SJCRH30 (cell line): ENCODE results near the gene SERPINA5. TPM values are rescaled to one million over a fixed set of nuclear protein-coding genes. Genes with fewer than 3 reads are reported as not detected.
"Not testable (repeated sequence)": the region's sequence is repeated elsewhere in the genome, so short reads cannot be mapped to it uniquely, and the experiment has no call there.

Source experiments
- DNase-seq, 2 experiments: peaks; one replicate each; pipeline ENCODE4 v3.0.0-alpha.2; 2015 to 2020
- H3K27ac ChIP-seq: fragments of 250-450 bp; sonication (Bioruptor Pico); 2 replicates; pipeline ENCODE4 v1.5.1; 2020; ENCODE audit warnings: mild to moderate bottlenecking, moderate library complexity
- H3K27me3 ChIP-seq: fragments of 250-450 bp; sonication (Bioruptor Pico); 2 replicates; pipeline ENCODE4 v1.5.1; 2020; ENCODE audit warnings: mild to moderate bottlenecking, moderate library complexity
- H3K36me3 ChIP-seq: fragments of 250-450 bp; sonication (Bioruptor Pico); 2 replicates; pipeline ENCODE4 v1.5.1; 2020; ENCODE audit warnings: mild to moderate bottlenecking, moderate library complexity
- H3K4me1 ChIP-seq: fragments of 250-450 bp; sonication (Bioruptor Pico); 2 replicates; pipeline ENCODE4 v1.5.1; 2020; ENCODE audit warnings: mild to moderate bottlenecking, moderate library complexity
- H3K4me3 ChIP-seq: fragments of 250-450 bp; sonication (Bioruptor Pico); 2 replicates; pipeline ENCODE4 v1.5.1; 2020; ENCODE audit warnings: mild to moderate bottlenecking, moderate library complexity
- H3K9me3 ChIP-seq: fragments of 250-450 bp; sonication (Bioruptor Pico); replicated peaks from 2 replicates; pipeline ENCODE4 v1.5.1; 2020; ENCODE audit warnings: mild to moderate bottlenecking, moderate library complexity
- total RNA-seq: library from RNA; depleted of rRNA; stranded (reverse); fragments of >200 nt; shearing (Covaris generic); gene quantifications from 2 replicates; pipeline ENCODE4 v1.2.3, GENCODE V29; 2014

SERPINA5 gene
- total RNA-seq, 1 experiment from 2014 or later = 0.14 TPM

DNA sequence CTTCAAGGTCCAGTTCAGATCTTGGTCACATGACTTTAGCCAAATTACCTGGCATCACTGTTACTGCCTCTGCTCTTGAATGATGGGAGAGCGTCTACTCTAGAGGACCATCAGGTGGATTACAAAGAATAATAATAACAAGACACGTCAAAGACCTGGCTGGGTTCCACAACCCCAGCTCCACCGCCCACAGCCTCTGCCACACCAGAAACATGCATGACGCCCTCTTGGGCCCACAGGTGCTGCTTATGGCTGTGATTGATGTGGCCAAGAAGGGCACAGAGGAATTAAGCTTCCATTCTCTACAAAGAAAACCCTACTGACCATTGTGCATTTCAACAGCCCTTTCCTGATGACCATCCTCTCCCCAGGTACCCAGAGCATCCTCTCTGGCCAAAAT, 49.2 kb downstream of the SERPINA5 start:
- H3K4me1 ChIP-seq = no peaks in the 10 kb centered on the region
- no peaks in the 10 kb centered on the region for H3K36me3 ChIP-seq
- H3K27me3 ChIP-seq = no peaks in the 10 kb centered on the region
- no peak for DNase-seq
- no peak overlapping the region for H3K4me3 ChIP-seq
- H3K9me3 ChIP-seq = no peaks in the 10 kb centered on the region
- no peak overlapping the region for H3K27ac ChIP-seq

DNA sequence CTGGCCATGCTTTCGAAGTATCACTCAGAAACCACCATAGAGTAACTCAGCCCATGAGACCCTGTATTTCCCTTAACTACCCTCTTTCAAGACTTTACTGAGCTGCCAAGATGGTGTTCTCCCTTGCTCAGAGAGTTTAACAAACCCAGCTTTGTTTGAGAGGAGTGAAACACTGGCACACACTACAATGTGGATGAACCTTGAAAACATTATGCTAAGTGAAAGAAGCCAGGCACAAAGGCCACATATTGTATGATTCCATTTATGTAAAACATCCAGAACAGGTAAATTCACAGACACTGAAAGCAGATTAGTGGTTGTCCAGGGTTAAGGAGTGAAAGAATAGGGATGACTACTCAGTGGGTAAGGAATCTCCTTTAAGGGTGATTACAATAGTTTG, 49.8 kb downstream of the SERPINA5 start:
- Histone ChIP-seq H3K27me3 (no peaks in the 10 kb centered on the region), H3K27ac (no peak overlapping the region), H3K36me3 (no peaks in the 10 kb centered on the region), H3K4me1 (no peaks in the 10 kb centered on the region), H3K9me3 (no peaks in the 10 kb centered on the region), H3K4me3 (no peak overlapping the region)
- DNase-seq = no peak

- Histone ChIP-seq H3K27ac (no peak overlapping the region), H3K36me3 (no peaks in the 10 kb centered on the region), H3K9me3 (no peaks in the 10 kb centered on the region), H3K27me3 (no peaks in the 10 kb centered on the region), H3K4me3 (no peak overlapping the region), H3K4me1 (no peaks in the 10 kb centered on the region)
- no peak for DNase-seq
Observed at GRCh38 chr14:94631536-94632304, 50.5 kb downstream of the SERPINA5 start.

DNA sequence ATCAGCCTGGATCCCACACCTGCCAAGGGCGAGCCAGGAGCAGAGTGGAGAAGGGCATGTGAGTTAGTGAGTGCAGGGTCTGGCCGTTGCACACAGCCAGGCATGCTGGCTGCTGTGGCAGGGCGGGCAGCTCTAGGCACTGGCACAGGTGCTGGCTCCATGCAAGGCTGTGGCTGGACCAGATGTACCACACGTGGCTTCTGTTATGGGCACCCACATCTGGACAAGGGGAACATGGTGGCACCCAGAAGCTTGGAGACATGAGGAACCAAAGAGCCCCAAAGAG, 51.0 kb downstream of the SERPINA5 start:
- Histone ChIP-seq H3K9me3 (no peaks in the 10 kb centered on the region), H3K27ac (no peak overlapping the region), H3K27me3 (no peaks in the 10 kb centered on the region), H3K4me1 (no peaks in the 10 kb centered on the region), H3K36me3 (no peaks in the 10 kb centered on the region), H3K4me3 (no peak overlapping the region)
- DNase-seq = no peak

DNA sequence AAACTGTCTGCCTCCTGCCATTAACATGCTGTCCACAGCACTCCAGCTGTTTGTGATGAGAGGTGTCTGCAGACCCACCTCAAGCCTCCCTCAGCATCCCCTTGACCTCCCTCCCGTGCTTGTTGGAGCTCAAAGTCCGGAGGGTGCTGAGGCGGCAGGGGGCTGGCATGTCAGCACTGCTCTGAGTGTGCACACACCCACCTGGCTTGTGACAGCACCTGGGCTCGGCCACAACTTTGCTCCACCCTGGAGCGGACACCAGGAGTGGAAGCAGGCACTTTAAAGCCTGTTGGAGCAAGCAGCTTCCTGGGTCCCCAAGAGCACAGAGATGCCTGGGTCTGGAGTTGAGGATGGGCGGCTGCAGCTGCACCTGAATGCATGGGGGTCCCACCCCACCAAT, 51.9 kb downstream of the SERPINA5 start:
- Histone ChIP-seq H3K27me3 (no peaks in the 10 kb centered on the region), H3K9me3 (no peaks in the 10 kb centered on the region), H3K27ac (no peak overlapping the region), H3K4me1 (no peaks in the 10 kb centered on the region), H3K36me3 (no peaks in the 10 kb centered on the region), H3K4me3 (no peak overlapping the region)
- no peak for DNase-seq

- Histone ChIP-seq H3K27ac (no peak overlapping the region), H3K4me1 (no peaks in the 10 kb centered on the region), H3K4me3 (no peak overlapping the region)
Observed at GRCh38 chr14:94635154-94635553, 53.9 kb downstream of the SERPINA5 start.

GRCh38 chr14:94636744-94637412, 55.7 kb downstream of the SERPINA5 start:
- Histone ChIP-seq H3K9me3 (no peaks in the 10 kb centered on the region), H3K27me3 (no peaks in the 10 kb centered on the region), H3K36me3 (no peaks in the 10 kb centered on the region), H3K4me3 (no peak overlapping the region), H3K27ac (no peak overlapping the region), H3K4me1 (no peaks in the 10 kb centered on the region)
- no peak for DNase-seq

More at GRCh38 chr14:94635154-94635553, 53.9 kb downstream of the SERPINA5 start:
- no peak for DNase-seq
- no peaks in the 10 kb centered on the region for H3K36me3 ChIP-seq
- H3K9me3 ChIP-seq = no peaks in the 10 kb centered on the region
- H3K27me3 ChIP-seq = no peaks in the 10 kb centered on the region

- not testable (repeated sequence) for H3K27me3 ChIP-seq, H3K4me3 ChIP-seq, H3K9me3 ChIP-seq, H3K4me1 ChIP-seq, H3K36me3 ChIP-seq, H3K27ac ChIP-seq, DNase-seq
Observed at GRCh38 chr14:94637814-94638213, 56.6 kb downstream of the SERPINA5 start.

DNA sequence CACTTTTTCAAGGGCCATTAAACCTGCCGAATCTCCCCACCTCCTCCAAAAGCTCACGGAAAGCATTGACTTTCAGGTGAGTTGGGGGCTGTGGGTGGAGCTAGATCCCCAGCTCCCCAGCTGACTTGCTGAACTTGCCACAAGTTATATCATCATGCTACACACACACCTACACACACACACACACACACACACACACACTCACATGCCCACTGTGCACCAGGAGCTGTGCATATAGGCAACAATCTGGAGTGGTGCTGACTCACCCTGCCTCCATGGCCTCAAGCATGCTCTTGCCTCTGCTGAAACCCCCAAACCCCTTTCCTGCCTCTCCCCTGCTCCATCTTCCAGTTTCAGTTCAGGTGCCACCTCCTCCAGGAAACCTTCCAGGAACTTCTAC, 57.1 kb downstream of the SERPINA5 start:
- no peaks in the 10 kb centered on the region for H3K9me3 ChIP-seq
- no peaks in the 10 kb centered on the region for H3K27me3 ChIP-seq
- no peak overlapping the region for H3K4me3 ChIP-seq
- no peak for DNase-seq
- H3K4me1 ChIP-seq = no peaks in the 10 kb centered on the region
- H3K27ac ChIP-seq = no peak overlapping the region
- no peaks in the 10 kb centered on the region for H3K36me3 ChIP-seq

- Histone ChIP-seq H3K27me3 (no peaks in the 10 kb centered on the region), H3K4me3 (no peak overlapping the region), H3K4me1 (no peaks in the 10 kb centered on the region), H3K27ac (no peak overlapping the region), H3K9me3 (no peaks in the 10 kb centered on the region), H3K36me3 (no peaks in the 10 kb centered on the region)
- no peak for DNase-seq
Observed at GRCh38 chr14:94638961-94639817, 58.0 kb downstream of the SERPINA5 start.

GRCh38 chr14:94640721-94641631, 59.8 kb downstream of the SERPINA5 start:
- no peak overlapping the region for H3K27ac ChIP-seq
- H3K36me3 ChIP-seq = no peaks in the 10 kb centered on the region
- H3K4me1 ChIP-seq = no peaks in the 10 kb centered on the region
- no peaks in the 10 kb centered on the region for H3K9me3 ChIP-seq
- no peak for DNase-seq
- H3K4me3 ChIP-seq = no peak overlapping the region
- H3K27me3 ChIP-seq = no peaks in the 10 kb centered on the region

GRCh38 chr14:94641632-94641955, 60.4 kb downstream of the SERPINA5 start:
- H3K36me3 ChIP-seq = no peaks in the 10 kb centered on the region
- no peaks in the 10 kb centered on the region for H3K9me3 ChIP-seq
- H3K27ac ChIP-seq = no peak overlapping the region
- DNase-seq = no peak
- no peaks in the 10 kb centered on the region for H3K4me1 ChIP-seq
- H3K27me3 ChIP-seq = no peaks in the 10 kb centered on the region
- no peak overlapping the region for H3K4me3 ChIP-seq
